GM21737 (cell line): ENCODE data around the gene CANT1.

Experiments
- ATAC-seq: cut with Tn5 transposase; IDR thresholded peaks from one replicate; pipeline ENCODE4 v1.9.1; 2021; ENCODE audit warnings: mild to moderate bottlenecking, moderate library complexity; ENCODE audit not compliant: unreplicated experiment

CANT1 gene

DNA sequence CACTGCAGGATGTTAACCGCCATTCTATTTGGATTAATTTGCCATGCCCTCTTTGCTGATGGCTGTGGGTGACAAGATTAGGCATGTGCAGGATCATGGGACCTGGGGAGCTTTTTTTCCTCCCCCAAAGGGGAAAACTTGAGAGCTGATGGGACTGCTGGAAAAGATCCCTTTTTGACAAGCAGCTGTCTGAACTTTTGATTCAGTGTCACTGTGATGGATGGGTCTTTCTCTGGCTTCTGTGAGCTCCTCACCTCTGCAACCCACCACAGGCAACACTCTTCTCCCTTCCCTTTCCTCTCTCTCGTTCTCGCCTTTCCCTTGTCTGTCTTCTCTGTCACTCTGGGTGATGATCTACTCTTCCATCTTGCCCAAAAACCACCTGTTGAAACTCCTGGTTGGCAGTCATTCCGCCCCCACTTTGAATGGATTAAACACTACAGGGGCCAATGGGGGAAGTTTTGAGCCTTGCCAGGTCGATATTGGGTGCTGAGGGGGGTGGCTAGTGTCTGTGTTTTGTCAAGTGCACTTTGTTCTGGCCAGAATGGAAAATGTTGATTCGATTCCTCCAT lies 3.1 kb upstream of the CANT1 start:
- no peak for ATAC-seq

DNA sequence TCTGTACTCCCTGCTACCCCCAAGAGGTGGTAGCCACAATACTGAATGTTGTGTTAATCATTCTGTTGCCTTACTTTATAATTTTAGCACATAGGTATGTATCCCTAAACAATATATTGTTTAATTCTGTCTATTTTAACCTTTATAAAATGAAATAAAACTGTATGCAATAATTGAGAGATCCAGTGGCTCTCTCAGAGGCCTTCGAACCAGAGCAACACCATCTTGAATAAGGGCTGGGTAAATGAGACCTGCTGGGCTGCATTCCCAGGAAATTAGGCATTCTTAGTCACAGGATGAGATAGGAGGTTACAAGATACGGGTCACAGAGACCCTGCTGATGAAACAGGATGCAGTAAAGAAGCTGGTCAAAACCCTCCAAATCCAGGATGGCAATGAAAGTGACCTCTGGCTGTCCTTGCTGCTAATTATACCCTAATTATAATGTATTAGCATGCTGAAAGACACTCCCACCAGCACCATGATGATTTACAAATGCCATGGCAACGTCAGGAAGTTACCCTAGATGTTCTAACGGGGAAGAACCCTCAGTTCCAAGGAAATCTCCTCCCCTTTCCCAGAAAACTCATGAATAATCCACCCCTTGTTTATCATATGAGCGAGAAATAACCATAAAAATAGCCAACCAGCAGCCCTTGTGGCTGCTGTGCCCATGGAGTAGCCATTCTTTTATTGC lies 2.0 kb upstream of the CANT1 start:
- no peak for ATAC-seq

DNA sequence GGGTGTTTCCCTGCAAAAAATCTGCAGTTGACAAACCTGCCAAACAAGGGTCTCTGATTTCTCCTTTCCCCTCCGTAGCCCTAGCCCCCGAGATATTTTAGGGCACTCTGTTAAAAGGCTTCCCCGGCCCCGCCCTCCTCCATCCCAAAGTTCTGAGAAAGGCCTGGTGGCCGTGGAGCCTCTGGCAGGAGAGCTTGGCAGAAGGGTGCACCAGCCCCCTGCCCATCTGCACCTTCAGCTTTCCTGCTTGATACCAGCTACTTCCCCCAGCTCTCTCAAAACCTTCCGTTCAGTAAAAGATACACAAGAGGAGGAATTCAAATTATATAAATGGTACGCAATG lies 711 bp upstream of the CANT1 start:
- ATAC-seq: no peak

DNA sequence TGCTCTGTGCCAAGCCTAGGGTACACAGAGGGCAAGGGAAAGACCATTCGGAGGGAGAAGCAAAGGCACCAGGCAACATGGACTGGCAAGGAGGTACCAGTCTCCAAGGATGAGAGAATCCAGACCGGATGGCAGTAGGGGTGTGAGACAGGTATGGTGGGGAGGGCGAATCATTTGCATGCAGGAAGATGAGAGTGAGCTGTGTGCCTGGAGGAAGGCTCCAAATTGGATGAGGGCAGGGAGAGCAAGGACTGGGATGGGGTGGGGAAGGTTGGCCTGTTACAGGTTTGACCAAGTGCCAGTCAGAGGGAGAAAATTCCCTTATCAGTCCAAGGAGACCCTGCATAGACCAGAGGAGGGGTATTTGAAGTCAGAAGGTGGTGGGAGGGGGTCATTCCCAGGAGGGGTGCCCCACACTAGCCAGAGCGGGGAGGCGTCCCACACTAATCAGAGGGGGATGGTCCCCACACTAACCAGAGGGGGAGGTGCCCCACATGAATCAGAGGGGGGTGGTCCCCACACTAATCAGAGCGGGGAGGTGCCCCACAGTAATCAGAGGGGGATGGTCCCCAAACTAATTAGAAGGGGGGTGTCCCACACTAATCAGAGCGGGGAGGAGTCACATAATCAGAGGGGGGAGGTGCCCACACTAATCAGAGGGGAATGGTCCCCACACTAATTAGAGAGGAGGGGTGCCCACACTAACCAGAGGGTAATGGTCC lies 737 bp downstream of the CANT1 start:
- no peak for ATAC-seq

DNA sequence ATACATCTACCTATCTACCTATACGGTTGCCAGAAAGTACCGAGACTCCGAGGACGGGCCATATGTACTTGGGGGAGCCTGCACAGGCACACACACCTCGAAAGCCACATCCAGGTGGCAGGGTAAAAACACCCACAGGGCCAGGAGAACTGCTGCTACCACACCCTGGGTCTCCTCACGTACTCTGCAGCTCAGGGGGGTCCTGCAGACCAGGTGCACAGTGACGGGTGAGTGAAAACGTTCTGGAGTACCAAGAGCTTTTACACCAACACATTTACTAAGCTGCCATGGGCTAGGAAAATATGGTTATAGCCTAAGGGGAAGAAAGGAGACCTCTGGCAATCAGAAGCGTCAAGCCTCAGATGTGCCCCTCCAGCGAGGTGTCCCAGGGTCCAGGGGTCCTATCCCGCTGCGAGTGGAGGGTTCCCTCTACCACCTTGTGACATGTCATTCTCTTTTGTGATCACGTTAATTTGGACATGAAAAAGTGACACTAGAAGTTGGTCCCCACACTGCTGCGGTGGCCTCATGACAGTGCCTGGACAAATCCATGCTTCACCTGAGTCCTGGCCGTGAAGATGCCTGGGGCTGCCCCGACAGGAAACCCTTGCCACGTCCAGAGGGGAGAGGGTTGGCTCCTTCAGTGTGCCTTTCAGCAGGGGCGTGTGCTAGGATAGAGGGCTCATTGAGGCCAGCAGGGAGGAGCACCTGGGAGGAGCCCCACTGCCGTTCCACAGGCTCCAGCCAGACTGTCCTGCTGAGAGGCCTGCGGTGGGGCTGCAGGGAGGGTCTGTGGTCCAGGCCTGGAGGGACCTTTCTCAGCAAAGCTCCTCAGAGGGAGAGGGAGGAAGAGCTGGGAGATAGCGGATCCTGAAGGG lies 1.8 kb downstream of the CANT1 start:
- no peak for ATAC-seq

DNA sequence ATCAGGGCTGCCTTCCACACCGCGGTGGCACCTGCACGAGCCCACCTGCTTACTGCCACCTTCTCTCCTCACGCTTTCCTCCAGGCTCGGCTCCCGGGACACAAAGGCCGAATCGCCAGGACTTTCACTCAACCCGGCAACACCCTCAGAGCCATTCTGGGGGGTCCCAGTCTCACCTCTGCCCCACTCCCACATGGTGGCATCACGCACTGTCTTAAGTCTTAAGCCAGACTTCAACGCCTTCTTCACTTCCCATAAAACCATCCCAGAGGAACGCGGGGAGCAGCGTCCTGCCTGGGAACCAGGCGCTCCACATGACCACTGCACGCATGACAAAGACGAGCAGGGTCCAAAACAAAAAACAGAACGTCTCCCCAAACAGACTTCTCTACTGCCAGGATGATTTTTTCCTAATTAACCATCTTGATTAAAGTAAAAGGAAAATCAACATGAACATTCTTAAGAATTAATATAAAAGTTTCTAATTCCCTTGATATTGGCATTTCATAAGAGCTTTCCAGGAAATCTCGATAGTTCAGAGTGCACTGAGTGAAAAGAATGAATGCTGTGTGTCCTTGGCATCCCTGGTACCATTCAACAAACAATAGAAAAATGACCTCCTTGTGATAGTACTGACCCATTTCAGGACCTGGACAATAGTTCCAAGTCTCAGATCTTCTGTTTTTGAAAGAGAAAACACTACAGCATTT lies 2.6 kb downstream of the CANT1 start:
- ATAC-seq: no peak

DNA sequence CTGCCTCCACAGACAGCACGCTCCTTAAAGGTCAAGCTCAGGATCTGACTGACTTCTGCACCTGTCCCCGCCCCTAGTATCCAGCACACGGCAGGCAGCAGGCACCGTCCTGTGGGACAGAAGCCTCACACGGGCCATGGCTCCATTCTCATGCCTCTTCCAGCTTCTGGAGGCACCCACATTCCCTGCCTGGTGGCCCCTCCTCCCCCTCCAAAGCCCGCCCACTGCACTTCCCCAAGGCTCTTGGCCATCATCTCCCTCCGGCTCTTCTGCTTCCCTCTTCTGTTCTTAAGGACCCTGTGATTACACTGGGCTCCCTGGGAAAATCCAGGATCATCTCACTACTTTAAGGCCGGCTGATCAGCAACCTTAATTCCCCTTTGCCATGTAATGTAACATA lies 3.5 kb downstream of the CANT1 start:
- ATAC-seq: no peak

DNA sequence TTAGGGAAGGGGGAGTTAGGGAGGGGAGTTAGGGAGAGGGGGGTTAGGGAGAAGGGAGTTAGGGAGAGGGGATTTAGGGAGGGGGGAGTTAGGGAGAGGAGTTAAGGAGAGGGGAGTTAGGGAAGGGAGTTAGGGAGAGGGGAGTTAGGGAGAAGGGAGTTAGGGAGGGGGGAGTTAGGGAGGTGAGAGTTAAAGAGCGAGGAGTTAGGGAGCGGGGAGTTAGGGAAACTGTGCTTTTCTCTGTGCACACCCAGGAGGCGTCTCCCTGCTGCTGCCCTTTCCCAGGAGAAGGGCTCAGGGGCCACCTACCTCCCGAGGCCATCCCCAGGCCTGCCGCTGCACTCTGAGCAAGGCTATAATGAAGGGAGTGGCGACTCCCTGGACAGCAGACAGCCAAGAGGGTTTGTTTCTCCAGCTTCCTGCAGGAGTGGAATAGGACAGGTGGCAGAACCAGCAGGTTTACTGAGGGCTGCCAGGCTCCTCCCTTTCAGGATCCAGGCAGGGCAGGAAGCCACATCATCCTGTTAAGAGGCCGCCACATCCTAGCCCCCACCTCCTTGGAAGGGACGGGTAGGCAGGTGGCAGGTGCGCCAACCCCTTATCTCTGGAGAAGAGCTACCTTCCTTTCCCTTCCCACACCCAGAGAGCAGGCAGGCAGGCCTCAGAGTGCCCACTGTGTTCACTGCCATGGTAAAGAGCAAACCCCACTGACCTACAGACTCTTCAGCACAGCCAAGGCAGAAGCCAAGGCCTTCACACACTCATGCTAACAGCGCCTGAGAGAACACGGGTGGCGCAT lies 4.3 kb downstream of the CANT1 start:
- no peak for ATAC-seq

DNA sequence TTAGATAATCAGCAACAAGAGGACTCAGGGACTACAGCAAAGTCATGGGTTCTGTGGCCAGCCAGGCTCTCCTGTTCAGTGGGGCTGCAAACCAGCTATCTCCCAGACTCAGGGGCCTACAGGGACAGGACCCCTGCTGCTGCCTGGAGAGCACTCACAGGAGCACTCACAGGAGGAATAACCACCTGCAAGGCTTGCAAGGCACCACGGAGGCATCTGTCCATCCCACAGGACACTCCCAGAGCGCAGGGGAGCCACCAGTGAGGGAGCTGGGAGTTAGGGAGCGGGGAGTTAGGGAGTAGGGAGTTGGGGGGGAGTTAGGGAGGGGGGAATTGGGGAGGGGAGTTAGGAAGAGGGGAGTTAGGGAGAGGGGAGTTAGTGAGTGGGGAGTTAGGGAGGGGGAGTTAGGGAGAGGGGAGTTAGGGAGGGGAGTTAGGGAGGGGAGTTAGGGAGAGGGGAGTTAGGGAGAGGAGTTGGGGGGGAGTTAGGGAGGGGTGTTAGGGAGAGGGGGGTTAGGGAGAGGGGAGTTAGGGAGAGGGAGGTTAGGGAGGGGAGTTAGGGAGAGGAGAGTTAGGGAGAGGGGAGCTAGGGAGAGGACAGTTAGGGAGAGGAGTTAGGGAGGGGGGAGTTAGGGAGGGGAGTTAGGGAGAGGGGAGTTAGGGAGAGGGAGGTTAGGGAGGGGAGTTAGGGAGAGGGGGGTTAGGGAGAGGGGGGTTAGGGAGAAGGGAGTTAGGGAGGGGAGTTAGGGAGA lies 5.7 kb downstream of the CANT1 start:
- no peak for ATAC-seq

DNA sequence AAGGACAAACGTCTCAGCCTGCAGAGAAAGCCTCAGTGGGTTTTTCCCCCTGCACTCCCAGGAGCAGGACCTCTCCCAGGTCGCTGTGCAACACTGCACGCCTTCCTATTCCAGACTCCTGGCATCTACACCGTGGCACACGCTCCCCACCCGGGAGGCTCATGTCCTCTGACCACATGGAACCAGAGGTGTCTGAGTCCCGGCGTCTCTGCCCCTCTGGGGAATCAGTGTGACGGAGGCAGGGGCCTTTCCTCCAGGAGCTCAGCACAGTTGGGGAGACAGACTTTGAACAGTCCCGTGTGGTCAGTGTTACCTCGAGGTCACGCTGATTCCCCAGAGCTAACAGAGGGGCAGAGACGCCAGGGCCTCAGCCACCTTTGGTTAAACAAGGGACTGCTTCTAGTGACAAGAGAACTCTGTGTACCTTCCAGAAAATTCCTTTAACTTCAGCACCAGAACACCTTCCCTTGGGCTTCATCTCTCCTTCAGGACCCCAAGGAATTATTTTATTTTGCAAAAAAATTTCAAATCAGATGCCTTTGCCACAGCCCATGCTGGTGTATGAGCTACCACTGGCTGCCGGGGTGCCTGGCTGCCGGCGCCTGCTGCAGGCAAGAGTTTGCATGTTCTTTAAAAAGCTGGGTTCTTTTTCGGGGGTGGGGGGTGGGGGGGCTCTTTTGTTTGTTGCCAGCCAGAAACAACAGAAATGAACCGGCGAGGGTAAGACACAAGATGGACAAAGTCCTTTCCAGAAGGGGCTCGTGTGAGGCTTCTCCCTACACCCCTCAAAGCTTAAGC lies 6.6 kb downstream of the CANT1 start:
- no peak for ATAC-seq

DNA sequence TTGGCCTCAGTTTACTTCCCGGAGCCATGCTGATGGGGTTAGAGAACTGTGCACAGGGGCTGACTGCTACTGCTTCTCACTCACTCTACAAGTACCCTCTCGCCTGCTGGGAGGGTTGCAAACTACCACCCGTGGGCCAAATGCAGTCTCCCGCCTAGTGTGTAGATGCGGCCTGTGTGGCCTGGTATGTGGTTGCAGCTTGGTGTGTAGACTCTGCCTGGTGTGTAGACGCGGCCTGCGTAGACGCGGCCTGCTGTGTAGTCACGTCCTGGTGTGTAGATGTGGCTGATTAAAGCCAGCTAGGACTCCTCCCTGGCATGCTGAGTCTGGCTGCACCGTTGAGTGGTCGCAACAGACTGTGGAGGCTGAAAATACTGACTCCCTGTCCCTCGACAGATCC lies 7.3 kb downstream of the CANT1 start:
- no peak for ATAC-seq

DNA sequence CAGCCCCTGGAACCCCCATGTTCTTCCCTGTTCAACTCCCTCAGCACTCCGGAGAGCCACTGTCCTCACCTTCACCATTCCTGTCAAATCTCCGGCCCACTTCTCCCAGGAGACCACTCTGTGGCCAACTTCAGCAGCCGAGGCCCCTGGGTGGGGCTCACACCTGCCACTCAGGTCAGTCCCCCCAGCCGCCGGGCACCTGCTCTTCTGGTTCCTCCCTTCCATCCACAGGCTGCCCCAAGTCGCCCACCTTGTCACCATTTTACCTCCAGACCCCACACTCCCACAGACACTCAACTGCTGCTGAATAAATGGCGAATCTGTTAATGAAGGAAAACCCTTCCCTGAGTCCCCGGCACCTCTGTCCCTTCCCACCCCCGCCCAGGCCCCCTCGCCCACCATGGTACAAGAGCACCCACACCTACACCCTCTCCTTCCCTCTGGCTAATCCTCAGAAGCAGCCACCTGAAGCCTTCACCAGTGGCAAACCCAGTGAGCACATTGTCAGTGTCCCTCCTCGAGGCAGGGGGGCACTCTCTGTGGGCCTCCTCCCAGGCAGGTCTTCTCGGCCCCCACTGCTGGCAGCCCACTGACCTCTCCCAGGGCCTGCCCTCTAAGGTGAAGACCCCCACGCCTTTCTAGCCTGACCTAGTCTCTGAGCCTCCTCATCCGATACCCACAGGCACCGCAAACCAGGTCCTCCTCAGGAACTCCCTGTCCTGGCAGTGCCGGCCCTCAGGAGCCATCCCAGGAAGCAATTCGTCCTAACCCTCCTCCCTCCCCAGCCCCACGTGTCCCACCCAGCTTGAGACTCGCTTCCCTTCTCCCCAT lies 8.2 kb downstream of the CANT1 start:
- no peak for ATAC-seq

DNA sequence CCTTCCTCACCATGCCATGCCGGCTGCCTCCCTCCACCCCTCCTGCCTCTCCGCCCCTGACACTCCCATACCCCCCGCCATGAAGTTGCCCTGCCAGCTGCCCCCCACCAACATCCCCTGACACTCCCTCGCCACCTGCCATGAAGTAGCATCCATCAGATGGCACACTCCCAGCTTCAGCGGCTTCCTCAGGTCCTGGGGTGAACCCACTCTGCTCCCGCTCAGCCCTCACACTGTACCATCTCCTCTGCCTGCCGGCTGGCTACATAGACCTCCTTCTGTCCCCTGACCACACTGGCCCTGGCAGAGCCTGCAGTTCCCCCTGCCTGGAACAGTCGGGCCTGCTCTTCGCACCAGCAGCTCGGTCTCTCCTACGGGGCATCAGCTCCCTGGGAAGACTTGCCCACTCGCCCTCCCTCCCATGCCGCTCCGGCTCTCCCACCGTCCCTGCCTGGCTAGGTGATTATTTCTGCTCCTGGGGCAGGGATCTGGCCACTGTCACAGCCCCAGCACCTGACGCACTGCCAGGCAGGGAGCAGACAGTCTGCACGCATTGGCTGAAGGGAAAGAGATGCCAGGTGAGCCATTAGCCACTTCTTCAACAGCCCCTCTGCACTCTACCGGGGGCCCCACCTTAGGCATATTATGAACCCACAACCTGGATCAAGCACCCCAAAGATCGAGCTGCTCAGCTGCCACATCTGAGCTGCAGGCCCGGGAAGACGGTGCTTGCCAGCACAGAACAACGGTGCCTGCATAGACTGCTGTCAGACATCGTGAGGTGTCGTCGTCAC lies 9.0 kb downstream of the CANT1 start:
- no peak for ATAC-seq

DNA sequence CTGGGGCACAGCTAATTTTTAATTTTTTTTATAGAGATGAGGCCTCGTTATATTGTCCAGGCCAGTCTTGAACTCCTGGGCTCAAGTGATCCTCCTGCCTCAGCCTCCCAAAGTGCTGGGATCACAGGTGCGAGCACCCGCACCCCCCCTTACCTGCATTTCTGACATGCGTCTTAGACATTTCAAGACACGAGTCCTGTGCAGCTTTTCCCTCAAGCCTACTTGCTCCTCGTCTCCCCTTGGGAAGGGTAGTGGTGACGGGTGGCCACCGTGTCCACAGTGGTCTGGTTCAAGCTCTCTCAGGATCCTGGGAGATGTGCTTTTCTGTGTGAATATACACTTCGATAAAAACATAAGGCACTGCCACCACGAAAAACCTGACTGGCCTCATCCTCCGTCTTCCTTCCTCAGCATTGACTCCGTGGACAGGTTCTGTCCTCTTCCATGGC lies 9.6 kb downstream of the CANT1 start:
- ATAC-seq: no peak

DNA sequence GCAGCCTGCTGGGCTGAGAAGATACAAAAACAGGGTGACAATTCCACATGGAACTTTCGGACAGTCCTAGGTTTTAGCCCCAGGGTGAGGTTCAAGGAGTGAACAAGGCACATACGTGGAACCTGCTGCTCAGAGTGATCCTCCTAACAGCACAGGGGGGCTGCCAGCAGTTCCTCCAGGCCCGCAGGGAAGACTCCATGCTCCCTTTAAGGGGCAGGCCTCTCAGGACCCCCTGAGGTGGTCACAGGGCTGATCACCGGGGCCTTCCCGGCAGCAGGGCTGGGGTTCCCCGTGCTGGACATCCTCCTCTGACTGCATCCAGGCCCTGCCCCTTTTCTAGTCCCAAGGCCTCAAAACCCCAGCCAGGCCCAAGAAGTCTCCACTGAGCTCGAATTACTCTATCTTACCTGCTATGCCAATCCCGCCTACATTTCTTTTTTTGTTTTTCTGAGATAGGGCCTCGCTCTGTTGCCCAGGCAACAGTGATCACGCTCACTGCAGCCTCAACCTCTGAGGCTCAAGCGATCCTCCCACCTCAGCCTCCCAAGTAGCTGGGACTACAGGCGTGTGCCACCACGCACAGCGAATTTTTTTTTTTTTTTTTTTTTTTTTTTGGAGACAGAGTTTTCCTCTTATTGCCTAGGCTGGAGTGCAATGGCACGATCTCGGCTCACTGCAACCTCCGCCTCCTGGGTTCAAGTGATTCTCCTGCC lies 10.4 kb downstream of the CANT1 start:
- no peak for ATAC-seq
